ENCODE data around the gene STX3. TPM values are rescaled to one million over a fixed set of nuclear protein-coding genes. Genes with fewer than 3 reads are reported as not detected.
A peak's percentile ranks its signal among the peaks of the same experiment; 100 is the strongest.

The STX3 gene
- total and polyA plus RNA-seq, 8 donors: 14.5 to 267 (median 61.1) TPM

DNA sequence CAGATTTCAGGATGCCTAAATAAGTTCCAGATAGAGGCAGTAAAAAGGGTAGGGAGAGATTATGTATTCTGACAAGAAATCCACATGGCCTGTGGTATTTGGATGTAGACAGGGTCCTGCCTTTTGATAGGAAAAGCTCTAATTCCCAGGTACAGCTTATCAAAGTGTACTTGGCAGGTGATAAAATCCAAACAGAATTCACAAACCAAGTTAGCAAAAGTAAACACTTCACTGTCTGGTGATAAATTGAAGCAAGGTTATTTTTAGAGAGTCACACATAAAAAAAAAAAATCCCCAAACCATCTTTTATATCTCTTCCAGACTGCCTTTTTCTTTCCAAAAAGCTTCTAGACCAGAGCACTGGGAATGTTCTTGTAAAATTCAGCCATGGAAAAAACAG lies 84.4 kb downstream of the STX3 start:
- intact Hi-C loops (cut with DNase I; ENCODE audit: low total_unique reads): no loop called here
- no peaks in the 10 kb centered on the region for H3K9me3 ChIP-seq
- peaks cover 0 to 12% (median 5%) of the 10 kb centered on the region in 4 donors for H3K4me1 ChIP-seq
- H3K27me3 ChIP-seq: no peaks in the 10 kb centered on the region
- peak overlapping the region in 1 of 5 donors; percentile 17 for H3K27ac ChIP-seq
- no peak for TF ChIP-seq EP300 (IDR thresholded peaks at IDR 0.05)
- TF ChIP-seq POLR2A (IDR thresholded peaks at IDR 0.05): no peak
- TF ChIP-seq POLR2AphosphoS5 (IDR thresholded peaks at IDR 0.05): no peak
- TF ChIP-seq, protein P1, sequence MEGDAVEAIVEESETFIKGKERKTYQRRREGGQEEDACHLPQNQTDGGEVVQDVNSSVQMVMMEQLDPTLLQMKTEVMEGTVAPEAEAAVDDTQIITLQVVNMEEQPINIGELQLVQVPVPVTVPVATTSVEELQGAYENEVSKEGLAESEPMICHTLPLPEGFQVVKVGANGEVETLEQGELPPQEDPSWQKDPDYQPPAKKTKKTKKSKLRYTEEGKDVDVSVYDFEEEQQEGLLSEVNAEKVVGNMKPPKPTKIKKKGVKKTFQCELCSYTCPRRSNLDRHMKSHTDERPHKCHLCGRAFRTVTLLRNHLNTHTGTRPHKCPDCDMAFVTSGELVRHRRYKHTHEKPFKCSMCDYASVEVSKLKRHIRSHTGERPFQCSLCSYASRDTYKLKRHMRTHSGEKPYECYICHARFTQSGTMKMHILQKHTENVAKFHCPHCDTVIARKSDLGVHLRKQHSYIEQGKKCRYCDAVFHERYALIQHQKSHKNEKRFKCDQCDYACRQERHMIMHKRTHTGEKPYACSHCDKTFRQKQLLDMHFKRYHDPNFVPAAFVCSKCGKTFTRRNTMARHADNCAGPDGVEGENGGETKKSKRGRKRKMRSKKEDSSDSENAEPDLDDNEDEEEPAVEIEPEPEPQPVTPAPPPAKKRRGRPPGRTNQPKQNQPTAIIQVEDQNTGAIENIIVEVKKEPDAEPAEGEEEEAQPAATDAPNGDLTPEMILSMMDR (IDR thresholded peaks at IDR 0.05): no peak
- no peak overlapping the region for H3K4me3 ChIP-seq
- H3K36me3 ChIP-seq: no peaks in the 10 kb centered on the region
- no peak for DNase-seq

GRCh38 chr11:59841514-59841913 lies 86.3 kb downstream of the STX3 start:
- H3K4me3 ChIP-seq: no peak overlapping the region
- no peaks in the 10 kb centered on the region for H3K27me3 ChIP-seq
- no peak for DNase-seq
- H3K9me3 ChIP-seq: no peaks in the 10 kb centered on the region
- H3K4me1 ChIP-seq: peaks cover 0 to 21% (median 13%) of the 10 kb centered on the region in 4 donors
- intact Hi-C loops (cut with DNase I; ENCODE audit: low total_unique reads): no loop called here
- H3K27ac ChIP-seq: peak overlapping the region in 2 of 5 donors; percentile 10 to 16
- no peaks in the 10 kb centered on the region for H3K36me3 ChIP-seq
- WGBS, 5 donors: 70 to 93% (median 81%) methylated on average over 2 of the region's 2 CpGs
- TF ChIP-seq POLR2A (IDR thresholded peaks at IDR 0.05) (no peak), EP300 (IDR thresholded peaks at IDR 0.05) (no peak), POLR2AphosphoS5 (IDR thresholded peaks at IDR 0.05) (no peak)
- TF ChIP-seq, protein P1 (IDR thresholded peaks at IDR 0.05): no peak

GRCh38 chr11:59842316-59842715 lies 87.1 kb downstream of the STX3 start:
- H3K27ac ChIP-seq: peak overlapping the region in 4 of 5 donors; percentile 11 to 45 (median 22)
- intact Hi-C loops (cut with DNase I; ENCODE audit: low total_unique reads): no loop called here
- no peak for TF ChIP-seq POLR2A (IDR thresholded peaks at IDR 0.05)
- TF ChIP-seq, protein P1 (IDR thresholded peaks at IDR 0.05): no peak
- H3K4me1 ChIP-seq: peaks cover 0 to 21% (median 13%) of the 10 kb centered on the region in 4 donors
- H3K36me3 ChIP-seq: no peaks in the 10 kb centered on the region
- peak overlapping the region in 1 of 4 donors; percentile 7 for H3K4me3 ChIP-seq
- 74 to 87% (median 80%) methylated on average over 12 of the region's 12 CpGs for WGBS, 5 donors
- no peaks in the 10 kb centered on the region for H3K27me3 ChIP-seq
- no peak for DNase-seq
- H3K9me3 ChIP-seq: no peaks in the 10 kb centered on the region

GRCh38 chr11:59845399-59845798 lies 90.2 kb downstream of the STX3 start, which contains the start of gene CBLIF:
Gene CBLIF (minus strand): TSS chr11:59845499. CDS start chr11:59845453, 46 bp downstream.
- Histone ChIP-seq H3K36me3 (no peaks in the 10 kb centered on the region), H3K27ac (peak within 1 kb of the TSS; percentile 13 to 61 (median 49)), H3K27me3 (no peaks in the 10 kb centered on the region), H3K9me3 (no peaks in the 10 kb centered on the region), H3K4me3 (peak within 1 kb of the TSS in 1 of 4 donors; percentile 12), H3K4me1 (peaks cover 0 to 11% (median 10%) of the 10 kb centered on the region in 4 donors)
- peak; percentile 34 to 54 for DNase-seq
- intact Hi-C loops (cut with DNase I; ENCODE audit: low total_unique reads): no loop called here
- TF ChIP-seq POLR2A (IDR thresholded peaks at IDR 0.05): no peak
- no peak for TF ChIP-seq EP300 (IDR thresholded peaks at IDR 0.05)
- TF ChIP-seq, protein P1 (IDR thresholded peaks at IDR 0.05): no peak
- peak in 1 of 3 donors; percentile 23 for TF ChIP-seq POLR2AphosphoS5 (IDR thresholded peaks at IDR 0.05)
- WGBS, 5 donors: 21 to 53% (median 37%) methylated on average over 4 of the region's 4 CpGs

Data from stomach (tissue), 9 donors.